Liver (tissue), 3 donors: ENCODE results near the gene VWA7.

Experiments used
- ATF3 ChIP-seq: IDR thresholded peaks from 2 replicates; pipeline ENCODE4 v1.6.1; 2016; ENCODE audit warnings: antibody characterized with exemption
- CTCF ChIP-seq: fragments of 150-350 bp; IDR thresholded peaks from 2 replicates; pipeline ENCODE4 v1.5.1; 2017; ENCODE audit warnings: improper control_type of control experiment, low read depth, low read length; ENCODE audit not compliant: missing input control
- JUND ChIP-seq, 2 donors: IDR thresholded peaks; 2 replicates each; pipeline ENCODE4 v1.6.1; 2016; ENCODE audit warnings: antibody characterized with exemption in 2 of 2
- MAX ChIP-seq: IDR thresholded peaks from 2 replicates; pipeline ENCODE4 v1.6.1; 2016; ENCODE audit warnings: antibody characterized with exemption
- RAD21 ChIP-seq, 2 donors: IDR thresholded peaks; 2 replicates each; pipeline ENCODE4 v1.6.1; 2016; ENCODE audit warnings: antibody characterized with exemption in 2 of 2, mild to moderate bottlenecking in 2 of 2
- SP1 ChIP-seq: IDR thresholded peaks from 2 replicates; pipeline ENCODE4 v1.6.1; 2018; ENCODE audit warnings: antibody characterized with exemption, mild to moderate bottlenecking
- YY1 ChIP-seq: IDR thresholded peaks from 2 replicates; pipeline ENCODE4 v1.6.1; 2016; ENCODE audit warnings: antibody characterized with exemption, mild to moderate bottlenecking
- donor health status: healthy.
- donor health status: healthy.

GRCh38 chr6:31821301-31822035 lies 44.3 kb upstream of the VWA7 start:
- TF ChIP-seq MAX (no peak), ATF3 (no peak), SP1 (no peak), RAD21 (IDR thresholded peaks at IDR 0.05) (no peak), CTCF (no peak), YY1 (no peak), JUND (IDR thresholded peaks at IDR 0.05) (no peak)
